A549 (cell line): Measurements from ENCODE around the gene DRD1.

Source experiments
- BHLHE40 ChIP-seq: IDR thresholded peaks from 2 replicates; pipeline ENCODE4 v1.6.1; 2012; ENCODE audit warnings: low read depth, low read length, inconsistent platforms
- CEBPB ChIP-seq, 2 experiments: fragments of >200 bp in 1 of 2; sonication (Bioruptor Twin) in 1 of 2; formaldehyde crosslinking in 1 of 2; IDR thresholded peaks; 2 replicates each; pipeline ENCODE4 v1.6.1; 2012 to 2016
- CTCF ChIP-seq: fragments of >200 bp; sonication (Bioruptor Twin); formaldehyde crosslinking; IDR thresholded peaks from 3 replicates; pipeline ENCODE4 v1.5.1; 2016
- FOSL2 ChIP-seq, 2 experiments: fragments of 450-650 bp in 1 of 2; fragments of >200 bp in 1 of 2; sonication (Bioruptor Twin) in 1 of 2; formaldehyde crosslinking; IDR thresholded peaks; 2 replicates each; pipeline versions ENCODE4 v1.5.0 to v1.6.1; 2016 to 2020; ENCODE audit warnings: mild to moderate bottlenecking in 1 of 2, moderate library complexity in 1 of 2
- HOXA7 ChIP-seq: fragments of 250-450 bp; sonication (Bioruptor Pico); IDR thresholded peaks from 2 replicates; pipeline ENCODE4 v1.5.0; 2020; ENCODE audit warnings: mild to moderate bottlenecking, moderate library complexity
- MAX ChIP-seq: IDR thresholded peaks from 2 replicates; pipeline ENCODE4 v1.6.1; 2012
- PHF8 ChIP-seq: fragments of 200-600 bp; sonication (generic); IDR thresholded peaks from 2 replicates; pipeline ENCODE4 v1.6.1; 2016; ENCODE audit warnings: low read depth, mild to moderate bottlenecking, antibody characterized with exemption, moderate library complexity, borderline replicate concordance
- POLR2A ChIP-seq: IDR thresholded peaks from 2 replicates; pipeline ENCODE4 v1.6.1; 2012; ENCODE audit warnings: mild to moderate bottlenecking, low read length
- SMC3 ChIP-seq: fragments of >200 bp; sonication (Bioruptor Twin); formaldehyde crosslinking; IDR thresholded peaks from 3 replicates; pipeline ENCODE4 v1.6.1; 2018; ENCODE audit warnings: inconsistent platforms
- USF2 ChIP-seq: fragments of 450-650 bp; IDR thresholded peaks from 2 replicates; pipeline ENCODE4 v1.6.1; 2014; ENCODE audit warnings: antibody characterized with exemption
- ZNF302 ChIP-seq: fragments of 250-450 bp; sonication (Bioruptor Pico); IDR thresholded peaks from 2 replicates; pipeline ENCODE4 v1.9.0; 2021; ENCODE audit warnings: inconsistent platforms, mild to moderate bottlenecking, moderate library complexity

- no peak for TF ChIP-seq USF2
- TF ChIP-seq POLR2A: no peak
- TF ChIP-seq CTCF: no peak
- no peak for TF ChIP-seq HOXA7 (CRISPR knock-in tag)
- TF ChIP-seq PHF8: no peak
- no peak for TF ChIP-seq ZNF302 (CRISPR knock-in tag)
- TF ChIP-seq CEBPB (IDR thresholded peaks at IDR 0.05): no peak
- TF ChIP-seq BHLHE40: no peak
- TF ChIP-seq FOSL2 (IDR thresholded peaks at IDR 0.05): no peak
- no peak for TF ChIP-seq FOSL2 (CRISPR knock-in tag; IDR thresholded peaks at IDR 0.05)
- TF ChIP-seq SMC3: no peak
- no peak for TF ChIP-seq MAX
Measured at GRCh38 chr5:175410926-175411325, 33.1 kb downstream of the DRD1 start.
